Hepatocyte (in vitro differentiated cells): ENCODE measurements around the gene SLC4A11. TPM values are rescaled to one million over a fixed set of nuclear protein-coding genes. Genes with fewer than 3 reads are reported as not detected.
"Not testable (repeated sequence)": the region's sequence is repeated elsewhere in the genome, so short reads cannot be mapped to it uniquely, and the experiment has no call there.

Experiments
- DNase-seq: peaks from one replicate; pipeline ENCODE4 v3.0.0-alpha.2; 2016; ENCODE audit warnings: low spot score
- H2AFZ ChIP-seq: fragments of 200-600 bp; sonication (generic); 2 replicates; pipeline ENCODE4 v1.6.0; 2016; ENCODE audit warnings: antibody characterized with exemption, mild to moderate bottlenecking
- H3K27ac ChIP-seq: fragments of 200-600 bp; sonication (generic); 2 replicates; pipeline ENCODE4 v1.5.1; 2016; ENCODE audit warnings: mild to moderate bottlenecking
- H3K27me3 ChIP-seq: fragments of 200-600 bp; sonication (generic); 2 replicates; pipeline ENCODE4 v1.6.1; 2016
- H3K36me3 ChIP-seq: fragments of 200-600 bp; sonication (generic); replicated peaks from 2 replicates; pipeline ENCODE4 v1.5.1; 2016; ENCODE audit warnings: low read depth; ENCODE audit not compliant: insufficient read depth
- H3K4me1 ChIP-seq: fragments of 200-600 bp; sonication (generic); 2 replicates; pipeline ENCODE4 v1.5.1; 2016; ENCODE audit warnings: mild to moderate bottlenecking, moderate library complexity; ENCODE audit not compliant: insufficient read depth
- H3K4me2 ChIP-seq: fragments of 200-600 bp; sonication (generic); 2 replicates; pipeline ENCODE4 v1.6.0; 2016
- H3K4me3 ChIP-seq: fragments of 200-600 bp; sonication (generic); 2 replicates; pipeline ENCODE4 v1.5.1; 2016; ENCODE audit warnings: mild to moderate bottlenecking
- H3K79me2 ChIP-seq: fragments of 200-600 bp; sonication (generic); 2 replicates; pipeline ENCODE4 v1.6.0; 2017; ENCODE audit warnings: mild to moderate bottlenecking
- H3K9me2 ChIP-seq: fragments of 200-600 bp; sonication (generic); replicated peaks from 2 replicates; pipeline ENCODE4 v1.6.0; 2017; ENCODE audit warnings: mild to moderate bottlenecking; ENCODE audit not compliant: insufficient read depth
- H3K9me3 ChIP-seq: fragments of 200-600 bp; sonication (generic); 2 replicates; pipeline ENCODE4 v1.5.1; 2016; ENCODE audit warnings: low read depth, mild to moderate bottlenecking
- H4K20me1 ChIP-seq: fragments of 200-600 bp; sonication (generic); 2 replicates; pipeline ENCODE4 v1.6.0; 2016; ENCODE audit warnings: mild to moderate bottlenecking; ENCODE audit not compliant: insufficient read depth, poor library complexity, severe bottlenecking
- EZH2 ChIP-seq: fragments of 200-600 bp; sonication (generic); IDR thresholded peaks from 2 replicates; pipeline ENCODE4 v1.6.1; 2016; ENCODE audit warnings: antibody characterized with exemption, mild to moderate bottlenecking, borderline replicate concordance
- EZH2phosphoT487 ChIP-seq: fragments of 200-600 bp; sonication (generic); IDR thresholded peaks from one replicate; pipeline ENCODE4 v1.6.1; 2018; ENCODE audit warnings: antibody characterized with exemption, mild to moderate bottlenecking, low read depth, moderate library complexity; ENCODE audit not compliant: unreplicated experiment, severe bottlenecking
- WGBS: methylation state at CpG from one replicate; pipeline ENCODE4 v1.1.6; 2016; ENCODE audit warnings: low lambda C conversion rate; ENCODE audit errors: missing lambda C conversion rate; 5-methylcytosine and 5-hydroxymethylcytosine counted together
- polyA plus RNA-seq: library from polyadenylated mRNA; unstranded; fragments of >200 nt; fragmentation: Nextera tagmentation; extraction: Ambion mirVana; gene quantifications from 2 replicates; pipeline ENCODE4 v1.2.1, GENCODE V29; 2016
- total RNA-seq: library from RNA; depleted of rRNA; stranded (reverse); fragments of >200 nt; gene quantifications from 2 replicates; pipeline ENCODE4 v1.2.3, GENCODE V29; 2014
- TF ChIP-seq, protein P1 (sequence below): fragments of 200-600 bp; sonication (generic); IDR thresholded peaks from 2 replicates; pipeline ENCODE4 v1.5.1; 2016; ENCODE audit warnings: antibody characterized with exemption, mild to moderate bottlenecking; ENCODE audit not compliant: poor library complexity

The SLC4A11 gene
- total and polyA plus RNA-seq, 2 experiments from 2014 or later: 0.37 to 1.3 TPM

DNA sequence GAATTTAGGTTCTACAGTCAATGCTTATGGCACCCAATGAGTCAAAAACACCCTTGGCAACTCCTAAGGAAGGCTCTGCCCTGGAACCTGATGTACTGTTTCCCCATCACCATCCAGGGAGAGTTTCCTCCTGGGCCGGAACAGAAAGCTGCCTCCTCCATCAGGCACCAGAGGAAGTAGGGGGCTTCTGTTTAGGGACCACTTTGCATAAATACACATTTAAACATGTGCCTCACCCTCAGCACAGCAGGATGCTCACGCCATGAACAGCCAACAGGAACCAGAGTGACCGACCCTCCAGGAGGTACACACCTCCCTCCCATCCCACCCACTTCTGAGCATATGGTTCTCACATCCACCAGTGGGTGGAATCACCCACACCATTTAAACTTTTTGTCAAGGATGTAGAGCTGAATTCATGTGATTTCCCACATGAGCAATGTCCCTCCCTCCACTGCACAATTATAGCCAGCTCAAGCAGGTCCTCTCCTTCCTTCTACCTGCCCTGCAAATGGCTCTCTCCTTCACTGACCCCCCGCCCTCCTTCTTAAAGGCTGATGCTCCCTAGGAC, 49.3 kb downstream of the SLC4A11 start:
- Histone ChIP-seq H3K4me1 (no peaks in the 10 kb centered on the region), H3K9me2 (no peaks in the 10 kb centered on the region), H3K4me2 (no peak overlapping the region), H4K20me1 (no peaks in the 10 kb centered on the region), H3K27me3 (no peaks in the 10 kb centered on the region), H3K36me3 (no peaks in the 10 kb centered on the region), H2AFZ (no peak overlapping the region), H3K4me3 (no peak overlapping the region), H3K79me2 (no peaks in the 10 kb centered on the region), H3K9me3 (no peaks in the 10 kb centered on the region), H3K27ac (no peak overlapping the region)
- TF ChIP-seq, protein P1, sequence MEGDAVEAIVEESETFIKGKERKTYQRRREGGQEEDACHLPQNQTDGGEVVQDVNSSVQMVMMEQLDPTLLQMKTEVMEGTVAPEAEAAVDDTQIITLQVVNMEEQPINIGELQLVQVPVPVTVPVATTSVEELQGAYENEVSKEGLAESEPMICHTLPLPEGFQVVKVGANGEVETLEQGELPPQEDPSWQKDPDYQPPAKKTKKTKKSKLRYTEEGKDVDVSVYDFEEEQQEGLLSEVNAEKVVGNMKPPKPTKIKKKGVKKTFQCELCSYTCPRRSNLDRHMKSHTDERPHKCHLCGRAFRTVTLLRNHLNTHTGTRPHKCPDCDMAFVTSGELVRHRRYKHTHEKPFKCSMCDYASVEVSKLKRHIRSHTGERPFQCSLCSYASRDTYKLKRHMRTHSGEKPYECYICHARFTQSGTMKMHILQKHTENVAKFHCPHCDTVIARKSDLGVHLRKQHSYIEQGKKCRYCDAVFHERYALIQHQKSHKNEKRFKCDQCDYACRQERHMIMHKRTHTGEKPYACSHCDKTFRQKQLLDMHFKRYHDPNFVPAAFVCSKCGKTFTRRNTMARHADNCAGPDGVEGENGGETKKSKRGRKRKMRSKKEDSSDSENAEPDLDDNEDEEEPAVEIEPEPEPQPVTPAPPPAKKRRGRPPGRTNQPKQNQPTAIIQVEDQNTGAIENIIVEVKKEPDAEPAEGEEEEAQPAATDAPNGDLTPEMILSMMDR: no peak
- TF ChIP-seq EZH2phosphoT487 (no peak), EZH2 (no peak)
- DNase-seq: no peak
- WGBS: 93% methylated on average over 4 of the region's 4 CpGs

DNA sequence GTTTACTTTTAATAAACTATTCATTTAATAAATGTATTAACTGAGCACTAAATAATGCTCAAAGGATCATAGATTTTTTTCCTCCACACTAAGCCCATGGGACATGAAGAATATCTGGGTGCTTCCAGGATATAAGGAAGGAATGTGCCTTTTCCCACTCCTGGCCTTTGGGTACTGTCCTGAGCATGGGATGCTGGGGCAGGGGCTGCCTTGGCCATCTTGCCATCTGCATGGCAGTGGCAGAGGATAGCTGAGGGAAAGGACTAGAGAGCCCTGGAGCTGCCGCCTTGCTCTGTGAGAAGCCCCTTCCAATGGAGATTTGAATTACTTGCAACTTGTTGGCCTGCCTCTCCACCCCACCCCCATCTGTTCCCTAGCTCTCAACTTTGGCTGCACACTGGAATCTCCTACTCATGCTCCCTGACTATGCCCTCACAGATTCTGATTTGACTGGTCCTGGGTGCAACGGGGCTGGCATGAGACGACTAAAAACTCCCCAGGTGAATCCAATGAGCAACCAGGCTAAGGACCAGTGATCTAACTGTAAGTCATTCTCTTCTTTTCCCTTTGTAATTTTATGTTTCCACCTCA, 50.1 kb downstream of the SLC4A11 start:
- Histone ChIP-seq H2AFZ (no peak overlapping the region), H3K79me2 (no peaks in the 10 kb centered on the region), H3K9me3 (no peaks in the 10 kb centered on the region), H3K27ac (no peak overlapping the region), H3K36me3 (no peaks in the 10 kb centered on the region), H3K4me2 (no peak overlapping the region), H3K27me3 (no peaks in the 10 kb centered on the region), H3K4me1 (no peaks in the 10 kb centered on the region), H4K20me1 (no peaks in the 10 kb centered on the region), H3K4me3 (no peak overlapping the region), H3K9me2 (no peaks in the 10 kb centered on the region)
- 93% methylated on average over 3 of the region's 3 CpGs for WGBS
- DNase-seq: no peak
- TF ChIP-seq EZH2: no peak

DNA sequence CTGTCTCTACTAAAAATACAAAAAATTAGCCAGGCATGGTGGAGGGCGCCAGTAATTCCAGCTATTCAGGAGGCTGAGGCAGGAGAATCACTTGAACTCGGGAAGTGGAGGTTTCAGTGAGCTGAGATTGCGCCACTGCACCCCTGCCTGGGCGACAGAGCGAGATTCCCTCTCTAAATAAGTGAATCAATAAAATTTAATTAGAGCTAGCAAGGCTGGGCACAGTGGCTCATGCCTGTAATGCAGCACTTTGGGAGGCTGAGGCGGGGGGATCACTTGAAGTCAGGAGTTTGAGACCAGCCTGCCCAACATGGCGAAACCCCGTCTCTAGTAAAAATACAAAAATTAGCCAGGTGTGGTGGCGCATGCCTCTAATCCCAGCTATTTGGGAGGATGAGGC, 51.1 kb downstream of the SLC4A11 start:
- not testable (repeated sequence) for H3K27me3 ChIP-seq, H3K4me1 ChIP-seq, H3K27ac ChIP-seq, H3K9me3 ChIP-seq, H2AFZ ChIP-seq, DNase-seq, H3K4me2 ChIP-seq, H3K9me2 ChIP-seq, H3K36me3 ChIP-seq, H4K20me1 ChIP-seq, H3K4me3 ChIP-seq, H3K79me2 ChIP-seq
- 99% methylated on average over 9 of the region's 9 CpGs for WGBS

DNA sequence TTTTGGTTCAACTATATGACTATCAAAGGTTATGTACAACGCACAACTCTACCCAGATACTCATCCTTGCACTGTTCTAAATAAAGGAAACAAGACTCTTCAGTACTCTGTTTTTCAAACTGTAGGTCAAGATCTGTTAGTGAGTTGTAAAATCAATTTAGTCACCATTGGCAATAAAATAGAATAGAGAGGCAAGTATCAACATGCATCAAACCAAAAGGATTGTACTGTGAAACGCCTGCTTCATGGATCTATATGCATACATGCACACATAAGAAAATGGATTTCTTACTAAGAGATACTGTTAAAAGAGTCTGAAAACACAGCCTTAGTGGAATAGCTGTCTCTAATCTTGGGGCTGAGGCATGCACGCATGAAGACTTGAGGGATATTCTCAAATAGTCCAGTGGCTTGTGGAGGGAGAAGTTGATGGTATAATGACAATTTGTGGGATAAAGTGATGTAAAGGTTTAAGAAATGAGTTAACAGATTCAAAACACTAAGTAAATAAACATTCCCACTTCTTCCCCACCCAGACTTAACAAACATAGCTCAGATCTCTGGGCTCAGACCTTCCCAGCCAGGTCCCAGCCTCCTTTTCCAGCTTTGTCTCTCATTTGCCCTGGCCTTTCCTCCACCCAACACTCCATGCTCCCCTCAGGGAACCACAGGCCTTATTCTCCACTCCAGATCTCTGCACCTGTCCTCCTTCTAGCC, 54.9 kb downstream of the SLC4A11 start:
- Histone ChIP-seq H4K20me1 (no peaks in the 10 kb centered on the region), H2AFZ (no peak overlapping the region), H3K4me3 (no peak overlapping the region), H3K4me2 (no peak overlapping the region), H3K9me2 (no peaks in the 10 kb centered on the region), H3K4me1 (no peaks in the 10 kb centered on the region), H3K27ac (no peak overlapping the region), H3K36me3 (no peaks in the 10 kb centered on the region), H3K27me3 (no peaks in the 10 kb centered on the region), H3K9me3 (no peaks in the 10 kb centered on the region), H3K79me2 (peaks cover 3% of the 10 kb centered on the region)
- no peak for TF ChIP-seq EZH2
- TF ChIP-seq, protein P1: no peak
- TF ChIP-seq EZH2phosphoT487: no peak
- no peak for DNase-seq
- 96% methylated on average over 3 of the region's 3 CpGs for WGBS

DNA sequence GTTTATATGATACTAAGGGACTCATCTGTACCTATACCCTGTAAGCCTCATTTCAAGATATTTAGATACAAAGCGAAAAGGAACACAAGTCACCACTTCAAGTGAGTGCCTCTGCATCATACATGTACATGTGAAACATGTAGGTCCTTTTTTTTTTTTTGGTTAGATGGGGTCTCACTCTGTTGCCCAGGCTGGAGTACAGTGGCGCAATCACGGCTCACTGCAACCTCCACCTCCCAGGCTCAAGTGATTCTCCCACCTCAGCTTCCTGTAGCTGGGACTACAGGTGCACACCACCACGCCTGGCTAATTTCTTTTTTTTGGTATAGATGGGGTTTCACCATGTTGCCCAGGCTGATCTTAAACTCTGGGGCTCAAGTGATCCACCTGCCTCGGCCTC, 56.6 kb downstream of the SLC4A11 start:
- not testable (repeated sequence) for H3K79me2 ChIP-seq, H3K27ac ChIP-seq, H3K9me2 ChIP-seq, H2AFZ ChIP-seq, H3K4me2 ChIP-seq, H3K4me1 ChIP-seq, H3K4me3 ChIP-seq, H4K20me1 ChIP-seq, H3K27me3 ChIP-seq, H3K36me3 ChIP-seq, H3K9me3 ChIP-seq, DNase-seq
- 95% methylated on average over 5 of the region's 5 CpGs for WGBS
